CD4-positive, alpha-beta T cell (primary cell): ENCODE measurements around the gene OBP2B. TPM values are rescaled to one million over a fixed set of nuclear protein-coding genes. Genes with fewer than 3 reads are reported as not detected.
"Not testable (repeated sequence)": the region's sequence is repeated elsewhere in the genome, so short reads cannot be mapped to it uniquely, and the experiment has no call there.

ENCODE experiments used
- ATAC-seq: fragments of 200-7000 bp; cut with Tn5 transposase; one replicate; pipeline ENCODE4 v1.10.0; 2022; ENCODE audit warnings: mild to moderate bottlenecking; ENCODE audit not compliant: poor library complexity
- CTCF ChIA-PET: fragments of 350-600 bp; sonication (Branson Sonifier 250); formaldehyde crosslinking; loops from one replicate; lab custom pipeline; 2021; ENCODE audit warnings: antibody characterized with exemption, inconsistent platforms; lab: Charles Lee
- POLR2A ChIA-PET: fragments of 350-600 bp; sonication (Branson Sonifier 250); formaldehyde crosslinking; loops from one replicate; lab custom pipeline; 2021; ENCODE audit warnings: antibody characterized with exemption, inconsistent platforms; lab: Charles Lee
- DNase-seq, 14 experiments: peaks; one replicate each; pipeline ENCODE4 v3.0.0-alpha.2; 2013 to 2020; ENCODE audit warnings: mixed read lengths in 2 of 14
- H3K27ac ChIP-seq, 2 donors: one replicate each; pipeline versions ENCODE4 v1.5.1 to v1.7.0; 2013; ENCODE audit warnings: low read length in 2 of 2, low read depth in 1 of 2, mild to moderate bottlenecking in 1 of 2
- H3K27me3 ChIP-seq, 2 experiments: 1 replicate in 1 of 2; 2 replicates in 1 of 2; pipeline versions ENCODE4 v1.6.1 to v1.7.0; 2013; ENCODE audit warnings: low read length in 2 of 2, control low read depth in 1 of 2, mild to moderate bottlenecking in 1 of 2, moderate library complexity in 1 of 2; ENCODE audit not compliant: insufficient read depth in 2 of 2, control insufficient read depth in 1 of 2
- H3K36me3 ChIP-seq: one replicate; pipeline ENCODE4 v1.6.1; 2013; ENCODE audit warnings: low read length, control low read depth; ENCODE audit not compliant: insufficient read depth
- H3K4me1 ChIP-seq: one replicate; pipeline ENCODE4 v1.6.1; 2013; ENCODE audit warnings: low read length, control low read depth; ENCODE audit not compliant: insufficient read depth
- H3K4me3 ChIP-seq: one replicate; pipeline ENCODE4 v1.5.1; 2013; ENCODE audit warnings: mild to moderate bottlenecking, low read length, moderate library complexity
- H3K9me3 ChIP-seq, 2 experiments: 1 replicate in 1 of 2; 2 replicates in 1 of 2; pipeline versions ENCODE4 v1.6.1 to v1.7.0; 2013; ENCODE audit warnings: low read length in 2 of 2, mild to moderate bottlenecking in 2 of 2, control low read depth in 1 of 2, moderate library complexity in 1 of 2; ENCODE audit not compliant: control insufficient read depth in 1 of 2, insufficient read depth in 1 of 2
- H3K27ac Mint-ChIP-seq: one replicate; pipeline ENCODE4 v1.8.0; 2020; ENCODE audit warnings: mixed read lengths
- H3K27me3 Mint-ChIP-seq: one replicate; pipeline ENCODE4 v1.8.0; 2021; ENCODE audit warnings: mixed read lengths
- H3K36me3 Mint-ChIP-seq: one replicate; pipeline ENCODE4 v1.8.0; 2021; ENCODE audit warnings: low read depth, mixed read lengths
- H3K4me1 Mint-ChIP-seq: one replicate; pipeline ENCODE4 v1.8.0; 2021; ENCODE audit warnings: low read depth, mixed read lengths
- H3K4me3 Mint-ChIP-seq: one replicate; pipeline ENCODE4 v1.8.0; 2020; ENCODE audit warnings: mild to moderate bottlenecking, mixed read lengths
- H3K9me3 Mint-ChIP-seq: one replicate; pipeline ENCODE4 v1.8.0; 2020; ENCODE audit warnings: mixed read lengths
- intact Hi-C, 2 experiments: fragments of 100-400 bp; cut with DNase I in 1 of 2; cut with micrococcal nuclease in 1 of 2; formaldehyde crosslinking; loops; one replicate each; pipeline versions ENCODE4 v1.15.1 to v1.9.0; 2023 to 2025; cut with DNase I, micrococcal nuclease
- total RNA-seq, 174 experiments: library from RNA in 2 of 174; stranded (reverse) in 2 of 174; gene quantifications; one replicate each; pipeline ENCODE4 v1.2.3 and lab custom pipeline; 2021 to 2026
- TF ChIP-seq, protein P1 (sequence below): fragments of 200-600 bp; IDR thresholded peaks from one replicate; pipeline ENCODE4 v1.8.0; 2022; ENCODE audit warnings: antibody characterized with exemption, mild to moderate bottlenecking

The OBP2B gene
- total RNA-seq, 2 experiments from 2014 or later = not detected

DNA sequence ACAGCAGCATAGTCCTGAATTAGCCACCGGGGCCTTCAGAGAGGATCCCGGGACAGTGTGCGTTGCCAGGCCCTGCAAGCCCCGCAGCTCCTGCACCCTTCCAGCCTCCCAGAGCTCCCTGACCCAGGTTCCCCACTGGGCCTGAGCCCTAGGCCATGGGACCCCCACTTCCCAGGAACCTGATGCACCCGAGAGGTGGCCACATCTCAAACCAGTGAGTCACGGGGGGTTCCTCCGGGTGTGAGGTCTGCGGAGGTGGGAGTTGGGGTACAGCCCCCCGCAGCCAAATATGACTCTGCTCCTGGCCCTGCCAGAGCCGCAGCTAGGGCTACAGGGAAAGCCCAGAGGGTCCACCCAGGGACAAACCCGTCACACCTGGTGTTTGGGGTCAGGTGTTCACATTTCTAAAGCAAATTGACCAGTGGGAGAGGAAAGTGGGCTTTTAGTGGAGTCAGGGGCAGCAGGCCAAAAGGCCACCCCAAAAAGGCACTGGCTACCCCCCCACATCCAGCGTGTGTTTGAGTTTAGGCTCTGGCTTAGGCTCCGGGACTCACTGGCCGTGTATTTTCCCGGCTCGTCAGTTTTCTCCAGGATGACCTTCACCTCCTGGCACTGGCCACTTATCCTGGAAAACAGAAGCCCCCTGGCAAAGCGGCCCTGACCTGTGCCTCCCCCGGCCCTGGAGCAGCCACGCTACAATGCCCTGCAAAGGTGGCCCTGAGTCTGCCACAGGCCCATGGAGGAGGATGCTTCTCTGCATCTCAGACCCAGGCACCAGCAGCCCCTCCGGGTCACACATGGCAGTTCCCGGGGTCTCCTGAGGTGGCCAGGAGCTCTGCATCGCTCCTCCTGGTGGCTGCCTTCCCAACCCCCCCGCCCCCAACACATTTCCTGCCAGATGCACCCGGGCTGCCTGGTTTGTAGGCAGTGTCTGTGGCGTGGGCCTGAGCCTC, 17.4 kb upstream of the OBP2B start:
- ATAC-seq (no peak), DNase-seq (no peak)
- Histone ChIP-seq H3K4me3 (no peak overlapping the region), H3K27ac (no peak overlapping the region), H3K4me1 (no peaks in the 10 kb centered on the region), H3K36me3 (no peaks in the 10 kb centered on the region), H3K9me3 (no peaks in the 10 kb centered on the region), H3K27me3 (peaks cover 3 to 8% of the 10 kb centered on the region in 2 experiments)
- CTCF ChIA-PET = no interaction called here
- H3K4me3 Mint-ChIP-seq = no peak overlapping the region
- TF ChIP-seq, protein P1, sequence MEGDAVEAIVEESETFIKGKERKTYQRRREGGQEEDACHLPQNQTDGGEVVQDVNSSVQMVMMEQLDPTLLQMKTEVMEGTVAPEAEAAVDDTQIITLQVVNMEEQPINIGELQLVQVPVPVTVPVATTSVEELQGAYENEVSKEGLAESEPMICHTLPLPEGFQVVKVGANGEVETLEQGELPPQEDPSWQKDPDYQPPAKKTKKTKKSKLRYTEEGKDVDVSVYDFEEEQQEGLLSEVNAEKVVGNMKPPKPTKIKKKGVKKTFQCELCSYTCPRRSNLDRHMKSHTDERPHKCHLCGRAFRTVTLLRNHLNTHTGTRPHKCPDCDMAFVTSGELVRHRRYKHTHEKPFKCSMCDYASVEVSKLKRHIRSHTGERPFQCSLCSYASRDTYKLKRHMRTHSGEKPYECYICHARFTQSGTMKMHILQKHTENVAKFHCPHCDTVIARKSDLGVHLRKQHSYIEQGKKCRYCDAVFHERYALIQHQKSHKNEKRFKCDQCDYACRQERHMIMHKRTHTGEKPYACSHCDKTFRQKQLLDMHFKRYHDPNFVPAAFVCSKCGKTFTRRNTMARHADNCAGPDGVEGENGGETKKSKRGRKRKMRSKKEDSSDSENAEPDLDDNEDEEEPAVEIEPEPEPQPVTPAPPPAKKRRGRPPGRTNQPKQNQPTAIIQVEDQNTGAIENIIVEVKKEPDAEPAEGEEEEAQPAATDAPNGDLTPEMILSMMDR = no peak
- intact Hi-C loops = no loop called here
- H3K27me3 Mint-ChIP-seq = peaks cover 5% of the 10 kb centered on the region
- no peaks in the 10 kb centered on the region for H3K36me3 Mint-ChIP-seq
- POLR2A ChIA-PET = no interaction called here
- H3K9me3 Mint-ChIP-seq = no peaks in the 10 kb centered on the region
- H3K27ac Mint-ChIP-seq = no peak overlapping the region
- H3K4me1 Mint-ChIP-seq = no peaks in the 10 kb centered on the region

DNA sequence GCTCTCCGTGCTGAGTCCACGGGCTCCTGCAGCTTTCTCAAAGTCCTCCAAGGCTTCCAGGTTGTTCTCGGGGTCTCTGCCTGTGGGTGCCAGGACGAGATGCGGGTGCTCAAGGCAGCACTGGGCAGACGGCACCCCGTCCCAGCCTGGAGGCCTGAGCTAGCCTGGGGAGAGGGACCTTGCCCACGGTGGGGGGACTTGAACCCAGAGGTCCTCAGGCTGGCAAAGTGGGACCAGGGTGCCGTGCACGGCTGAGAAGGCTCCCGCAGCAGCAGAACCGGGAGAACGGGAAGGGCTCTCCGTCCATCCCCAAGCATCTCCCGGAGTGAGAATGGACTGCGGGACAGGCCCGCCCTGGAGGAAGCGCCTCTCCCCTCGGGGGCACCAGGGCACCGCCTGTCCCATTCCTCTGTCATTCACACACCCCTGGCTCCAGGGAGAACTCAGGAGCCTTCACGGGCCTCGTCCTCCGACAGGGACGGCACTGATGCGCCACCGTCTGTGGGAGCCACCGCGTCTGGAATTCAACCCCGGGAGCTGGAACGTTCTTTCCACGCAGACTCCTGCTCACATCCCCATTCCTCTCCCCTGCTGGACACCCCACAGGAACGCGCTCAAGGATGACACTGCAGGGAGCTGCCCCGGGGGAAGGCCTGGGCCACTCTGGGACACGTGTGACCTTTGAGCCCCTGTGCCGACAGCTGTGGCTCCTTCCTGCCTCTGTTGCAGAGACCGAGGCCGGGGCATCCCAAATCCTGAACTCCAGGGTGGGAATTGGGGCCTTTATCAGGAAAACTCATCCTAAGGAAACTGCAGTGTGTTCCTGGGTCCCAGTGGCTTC, 16.3 kb upstream of the OBP2B start:
- no peak for DNase-seq
- TF ChIP-seq, protein P1 = no peak
- no peak overlapping the region for H3K27ac Mint-ChIP-seq
- Histone ChIP-seq H3K9me3 (peaks cover 0 to 4% of the 10 kb centered on the region in 2 experiments), H3K27ac (no peak overlapping the region), H3K27me3 (peaks cover 3 to 8% of the 10 kb centered on the region in 2 experiments), H3K4me3 (no peak overlapping the region), H3K4me1 (no peaks in the 10 kb centered on the region), H3K36me3 (no peaks in the 10 kb centered on the region)
- ATAC-seq = no peak
- ChIA-PET POLR2A (no interaction called here), CTCF (no interaction called here)
- no peaks in the 10 kb centered on the region for H3K4me1 Mint-ChIP-seq
- intact Hi-C loops = no loop called here
- H3K4me3 Mint-ChIP-seq = no peak overlapping the region
- no peaks in the 10 kb centered on the region for H3K36me3 Mint-ChIP-seq
- H3K27me3 Mint-ChIP-seq = peaks cover 14% of the 10 kb centered on the region
- no peaks in the 10 kb centered on the region for H3K9me3 Mint-ChIP-seq

DNA sequence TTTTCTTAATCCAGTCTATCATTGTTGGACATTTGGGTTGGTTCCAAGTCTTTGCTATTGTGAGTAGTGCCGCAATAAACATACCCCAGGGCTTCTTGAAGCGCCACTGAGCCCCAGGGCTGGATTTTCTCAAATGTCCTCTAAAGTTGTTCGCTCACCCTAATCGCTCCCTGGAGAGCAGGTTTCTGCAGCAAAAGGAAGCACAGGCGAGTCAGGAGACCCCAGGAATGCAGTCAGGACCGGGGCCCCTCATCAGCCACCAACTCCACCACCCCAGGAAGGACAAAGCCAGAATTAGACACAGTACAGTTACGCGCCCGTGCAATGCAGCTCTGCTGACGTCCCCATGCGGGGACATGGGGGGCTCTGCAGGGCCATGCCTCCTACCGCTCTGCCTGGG, 15.7 kb upstream of the OBP2B start:
- DNase-seq (no peak), ATAC-seq (no peak)
- Histone ChIP-seq H3K27me3 (peaks cover 3 to 8% of the 10 kb centered on the region in 2 experiments), H3K9me3 (peaks cover 0 to 4% of the 10 kb centered on the region in 2 experiments), H3K36me3 (no peaks in the 10 kb centered on the region), H3K4me1 (no peaks in the 10 kb centered on the region), H3K4me3 (no peak overlapping the region), H3K27ac (no peak overlapping the region)
- Mint-ChIP-seq H3K4me3 (no peak overlapping the region), H3K9me3 (no peaks in the 10 kb centered on the region), H3K36me3 (no peaks in the 10 kb centered on the region), H3K4me1 (no peaks in the 10 kb centered on the region), H3K27ac (no peak overlapping the region), H3K27me3 (peaks cover 20% of the 10 kb centered on the region)
- ChIA-PET POLR2A (no interaction called here), CTCF (no interaction called here)
- intact Hi-C loops = no loop called here
- TF ChIP-seq, protein P1 = no peak

DNA sequence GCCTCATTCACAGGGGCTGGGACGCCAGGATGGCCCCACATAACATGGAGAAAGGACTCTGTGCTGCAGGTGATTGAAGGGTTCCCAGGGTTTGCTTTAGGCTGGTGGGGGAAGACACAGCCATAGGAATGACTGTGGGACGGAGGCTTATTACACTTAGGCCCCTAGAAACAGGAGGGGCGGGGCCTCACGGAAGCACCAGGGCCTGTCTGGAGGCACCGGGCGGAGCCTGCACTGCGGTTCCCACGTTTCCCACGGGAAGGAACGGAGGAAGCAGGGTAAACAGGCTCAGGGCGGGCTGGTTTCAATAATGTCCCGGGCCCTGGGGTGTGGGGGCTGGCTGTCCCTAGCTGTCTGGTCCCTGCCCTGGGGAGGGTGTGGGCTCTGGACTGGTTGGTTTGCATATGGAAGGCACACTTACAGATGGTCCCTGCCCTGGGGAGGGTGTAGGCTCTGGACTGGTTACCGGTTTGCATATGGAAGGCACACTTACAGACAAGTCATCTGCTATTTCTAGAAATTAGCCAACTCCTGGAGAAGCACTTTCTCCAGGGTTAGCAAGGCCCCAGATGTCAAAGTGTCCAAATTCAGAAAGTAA, 14.2 kb upstream of the OBP2B start:
- H3K4me3 Mint-ChIP-seq, H3K4me1 Mint-ChIP-seq, H3K4me3 ChIP-seq, H3K36me3 Mint-ChIP-seq, H3K36me3 ChIP-seq, ATAC-seq, intact Hi-C loops, H3K9me3 Mint-ChIP-seq, CTCF ChIA-PET, H3K27ac Mint-ChIP-seq, POLR2A ChIA-PET, H3K27ac ChIP-seq, DNase-seq, H3K4me1 ChIP-seq, H3K9me3 ChIP-seq: not testable (repeated sequence)
- H3K27me3 ChIP-seq = peaks cover 3 to 19% of the 10 kb centered on the region in 2 experiments
- H3K27me3 Mint-ChIP-seq = peaks cover 35% of the 10 kb centered on the region
